ENCODE data around the gene ZNF568. TPM values are rescaled to one million over a fixed set of nuclear protein-coding genes. Genes with fewer than 3 reads are reported as not detected.

ZNF568 gene
- total and polyA plus RNA-seq, 9 of the 15 experiments (the other 6 are each of a cell fraction or from before 2014, with no cell fraction given) = 0.04 to 0.36 (median 0.07) TPM; not detected in 1

- Histone ChIP-seq H3K4me1 (replicated peaks in 1 of 2; ENCODE audit: control insufficient read depth in 2 of 2, insufficient read depth in 2 of 2, low read length in 2 of 2) (no peaks in the 10 kb centered on the region), H3K27me3 (ENCODE audit: control insufficient read depth in 2 of 2, insufficient read depth in 2 of 2, low read length in 2 of 2) (no peaks in the 10 kb centered on the region), H2AFZ (ENCODE audit: low read depth, low read length) (no peak overlapping the region), H3K79me2 (ENCODE audit: control insufficient read depth, insufficient read depth, low read length) (no peaks in the 10 kb centered on the region), H3K9ac (ENCODE audit: insufficient read depth in 1 of 2, low read depth in 2 of 2, low read length in 2 of 2) (no peak overlapping the region), H3K4me2 (ENCODE audit: insufficient read depth, low read length) (no peak overlapping the region), H3K27ac (ENCODE audit: extremely low read depth, low read depth, low read length) (no peak overlapping the region), H3K9me1 (ENCODE audit: control insufficient read depth, insufficient read depth, low read length) (no peaks in the 10 kb centered on the region), H3K4me3 (no peak overlapping the region), H3K36me3 (ENCODE audit: control insufficient read depth, insufficient read depth, low read length) (no peaks in the 10 kb centered on the region), H4K20me1 (replicated peaks; ENCODE audit: control insufficient read depth, insufficient read depth, low read length) (no peaks in the 10 kb centered on the region), H3K9me3 (replicated peaks; ENCODE audit: control insufficient read depth, insufficient read depth, low read depth, low read length) (no peaks in the 10 kb centered on the region)
- BruUV-seq (replicated peaks) = no TSS peak
- POLR2A ChIA-PET = no interaction called here
- CTCF ChIA-PET (ENCODE audit: low intra/inter-chr PET ratio) = no interaction called here
- no peak for TF ChIP-seq HDAC6 (IDR thresholded peaks at IDR 0.05; ENCODE audit: low read depth, low read length)
- TF ChIP-seq MTA1 (IDR thresholded peaks at IDR 0.05; ENCODE audit: borderline replicate concordance) = no peak
- TF ChIP-seq KDM5B (IDR thresholded peaks at IDR 0.05; ENCODE audit: insufficient replicate concordance, low read depth, low read length) = no peak
- no peak for TF ChIP-seq IRF9 (tag; IDR thresholded peaks at IDR 0.05)
- TF ChIP-seq MAFG (tag; conservative IDR thresholded peaks at IDR 0.05) = no peak
- TF ChIP-seq GTF3C2 (IDR thresholded peaks at IDR 0.05; ENCODE audit: borderline replicate concordance, extremely low read depth, insufficient read length) = no peak
- no peak for TF ChIP-seq NR2F6 (CRISPR knock-in tag; IDR thresholded peaks at IDR 0.05)
- TF ChIP-seq ATF3 (IDR thresholded peaks at IDR 0.05) = no peak
- no peak for TF ChIP-seq ATF3 (CRISPR knock-in tag; conservative IDR thresholded peaks at IDR 0.05)
- TF ChIP-seq DNMT1 (IDR thresholded peaks at IDR 0.05) = no peak
- TF ChIP-seq MAFF (IDR thresholded peaks at IDR 0.05; ENCODE audit: low read length) = no peak
- no peak for TF ChIP-seq SETDB1 (IDR thresholded peaks at IDR 0.05; ENCODE audit: low read length)
- no peak for TF ChIP-seq DACH1 (IDR thresholded peaks at IDR 0.05; ENCODE audit: partially characterized antibody)
- TF ChIP-seq ZNF217 (CRISPR knock-in tag; IDR thresholded peaks at IDR 0.05) = no peak
- TF ChIP-seq HSF4 (CRISPR knock-in tag; IDR thresholded peaks at IDR 0.05; ENCODE audit: borderline replicate concordance) = no peak
- TF ChIP-seq SP1 (CRISPR knock-in tag; IDR thresholded peaks at IDR 0.05) = no peak
- TF ChIP-seq CBFB (CRISPR knock-in tag; IDR thresholded peaks at IDR 0.05) = no peak
- TF ChIP-seq PHTF2 (CRISPR knock-in tag; IDR thresholded peaks at IDR 0.05) = no peak
- TF ChIP-seq FOXA3 (CRISPR knock-in tag; conservative IDR thresholded peaks at IDR 0.05 in 1 of 2, IDR thresholded peaks at IDR 0.05 in 1 of 2) = no peak
- no peak for TF ChIP-seq ZNF165 (CRISPR knock-in tag; IDR thresholded peaks at IDR 0.05; ENCODE audit: borderline replicate concordance)
- DNase-seq (ENCODE audit: extremely low read depth in 1 of 4, low spot score in 3 of 4) = no peak
- no peak for ATAC-seq
- 0% methylated on average over 1 of the region's 1 CpG for WGBS (ENCODE audit: insufficient coverage, low coverage, missing lambda C conversion rate)
- intact Hi-C loops (cut with micrococcal nuclease) = no loop called here
- no peak for FAIRE-seq
- in situ Hi-C loops (cut with MboI) = no loop called here
These were observed 129.0 kb downstream of the ZNF568 start for GRCh38 chr19:37045140-37045539.

Data from K562 (cell line).